GM23248 (cell line): ENCODE data around the gene CHIT1. TPM values are rescaled to one million over a fixed set of nuclear protein-coding genes. Genes with fewer than 3 reads are reported as not detected.

Experiments used
- DNase-seq: peaks from one replicate; pipeline ENCODE4 v3.0.0-alpha.2; 2015
- H2AFZ ChIP-seq: fragments of 200-600 bp; sonication (generic); 2 replicates; pipeline ENCODE4 v1.6.1; 2016; ENCODE audit warnings: antibody characterized with exemption
- H3F3A ChIP-seq: fragments of 200-600 bp; sonication (generic); 2 replicates; pipeline ENCODE4 v1.6.1; 2016; ENCODE audit warnings: mild to moderate bottlenecking, antibody characterized with exemption, mixed run types; ENCODE audit not compliant: insufficient read depth
- H3K27ac ChIP-seq: fragments of 200-600 bp; sonication (generic); 2 replicates; pipeline ENCODE4 v1.5.1; 2016; ENCODE audit warnings: mild to moderate bottlenecking
- H3K27me3 ChIP-seq: fragments of 200-600 bp; sonication (generic); replicated peaks from 2 replicates; pipeline ENCODE4 v1.6.1; 2016; ENCODE audit warnings: mild to moderate bottlenecking; ENCODE audit not compliant: insufficient read depth
- H3K36me3 ChIP-seq: fragments of 200-600 bp; sonication (generic); 2 replicates; pipeline ENCODE4 v1.6.1; 2016; ENCODE audit warnings: low read depth, mild to moderate bottlenecking
- H3K4me1 ChIP-seq: fragments of 200-600 bp; sonication (generic); 2 replicates; pipeline ENCODE4 v1.6.1; 2016; ENCODE audit warnings: mild to moderate bottlenecking; ENCODE audit not compliant: insufficient read depth
- H3K4me2 ChIP-seq: fragments of 200-600 bp; sonication (generic); one replicate; pipeline ENCODE4 v1.6.1; 2016; ENCODE audit warnings: mild to moderate bottlenecking; ENCODE audit not compliant: unreplicated experiment
- H3K4me3 ChIP-seq: fragments of 200-600 bp; sonication (generic); 2 replicates; pipeline ENCODE4 v1.5.1; 2016; ENCODE audit warnings: mild to moderate bottlenecking
- H3K79me2 ChIP-seq: fragments of 200-600 bp; sonication (generic); 2 replicates; pipeline ENCODE4 v1.6.1; 2016; ENCODE audit warnings: mild to moderate bottlenecking; ENCODE audit not compliant: insufficient read depth
- H3K9ac ChIP-seq: fragments of 200-600 bp; sonication (generic); 2 replicates; pipeline ENCODE4 v1.6.1; 2016; ENCODE audit warnings: mild to moderate bottlenecking
- H3K9me2 ChIP-seq: fragments of 200-600 bp; sonication (generic); 2 replicates; pipeline ENCODE4 v1.6.1; 2016; ENCODE audit warnings: mixed run types, mild to moderate bottlenecking, moderate library complexity; ENCODE audit not compliant: insufficient read depth
- H3K9me3 ChIP-seq: fragments of 200-600 bp; sonication (generic); one replicate; pipeline ENCODE4 v1.6.1; 2017; ENCODE audit warnings: low read depth
- H4K20me1 ChIP-seq: fragments of 200-600 bp; sonication (generic); 2 replicates; pipeline ENCODE4 v1.6.0; 2016; ENCODE audit not compliant: insufficient read depth
- EZH2 ChIP-seq: fragments of 200-600 bp; sonication (generic); IDR thresholded peaks from 2 replicates; pipeline ENCODE4 v1.6.1; 2018; ENCODE audit warnings: antibody characterized with exemption, mild to moderate bottlenecking; ENCODE audit not compliant: insufficient read depth, poor library complexity, severe bottlenecking
- EZH2phosphoT487 ChIP-seq: fragments of 200-600 bp; sonication (generic); IDR thresholded peaks from 2 replicates; pipeline ENCODE4 v1.6.1; 2018; ENCODE audit warnings: antibody characterized with exemption, moderate library complexity, mild to moderate bottlenecking, low read depth; ENCODE audit not compliant: insufficient read depth
- WGBS, 2 experiments: methylation state at CpG; one replicate each; pipeline ENCODE4 v1.1.6; 2015 to 2017; ENCODE audit warnings: low lambda C conversion rate in 2 of 2, low coverage in 1 of 2; ENCODE audit errors: missing lambda C conversion rate in 2 of 2; 5-methylcytosine and 5-hydroxymethylcytosine counted together
- in situ Hi-C: fragments of 300-500 bp; cut with MboI; formaldehyde crosslinking; loops from 2 replicates; pipeline ENCODE4 v1.15.0; 2020
- polyA plus RNA-seq: library from polyadenylated mRNA; unstranded; fragments of >200 nt; fragmentation: Nextera tagmentation; extraction: Ambion mirVana; gene quantifications from 2 replicates; pipeline ENCODE4 v1.2.1, GENCODE V29; 2016
- total RNA-seq: library from RNA; depleted of rRNA; stranded (reverse); fragments of >200 nt; shearing (Covaris generic); gene quantifications from 2 replicates; pipeline ENCODE4 v1.2.3, GENCODE V29; 2014

The CHIT1 gene
- total and polyA plus RNA-seq, 2 experiments from 2014 or later, result not detected

DNA sequence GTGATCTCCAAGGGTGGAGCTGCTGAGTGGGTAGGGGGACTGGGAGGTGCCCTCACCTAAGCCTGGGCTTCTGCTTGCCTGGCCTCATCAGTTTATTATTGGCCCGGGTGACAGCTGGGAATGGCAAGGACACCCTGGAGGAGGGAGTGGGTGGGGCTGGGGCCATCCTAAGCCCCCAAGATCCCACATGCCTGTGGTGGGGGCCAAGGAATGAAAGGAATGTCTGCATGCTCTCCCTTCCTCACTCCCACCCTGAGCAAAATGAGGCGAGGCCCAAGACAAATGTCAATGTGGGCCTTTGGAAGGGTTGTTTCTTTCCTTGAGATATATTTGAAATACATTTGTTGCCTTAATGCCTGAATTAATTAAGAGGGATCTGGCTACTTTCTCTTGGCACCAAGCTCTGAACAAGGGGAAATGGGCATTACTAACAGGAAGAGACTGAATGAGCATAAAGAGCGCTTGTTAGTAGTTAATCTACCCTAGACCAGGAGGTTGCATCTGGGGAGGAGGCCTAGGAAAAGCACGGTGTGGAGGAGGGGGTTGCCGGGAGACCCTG is 23.3 kb downstream of the CHIT1 start:
- WGBS, 2 experiments, result 78 to 80% methylated on average over 5 of the region's 5 CpGs

DNA sequence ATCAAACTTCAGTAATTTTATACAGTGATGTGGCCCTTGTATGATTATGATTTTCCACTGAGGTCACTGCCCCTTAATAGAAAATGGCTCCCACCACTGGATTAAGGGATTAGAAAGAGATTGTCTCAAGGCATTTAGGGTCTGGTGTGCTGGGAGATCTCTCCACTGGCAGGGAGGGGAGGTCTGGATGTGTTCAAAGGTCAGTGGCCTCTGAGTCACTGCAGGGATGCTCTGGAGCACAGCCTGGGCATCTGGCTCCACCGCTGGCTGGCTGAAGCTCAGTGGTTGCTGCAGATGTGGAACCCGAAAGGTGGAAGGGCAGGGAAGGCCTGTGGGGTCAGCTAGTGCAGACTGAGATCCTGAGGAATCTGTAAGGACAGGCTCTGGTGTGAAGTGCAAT is 24.7 kb downstream of the CHIT1 start:
- no peaks in the 10 kb centered on the region for H3K36me3 ChIP-seq
- in situ Hi-C loops, result no loop called here
- no peak overlapping the region for H3K9ac ChIP-seq
- WGBS, 2 experiments, result 60 to 64% methylated on average over 2 of the region's 2 CpGs
- no peaks in the 10 kb centered on the region for H3K79me2 ChIP-seq
- H4K20me1 ChIP-seq, result no peaks in the 10 kb centered on the region
- no peak overlapping the region for H3K4me2 ChIP-seq
- no peak for DNase-seq
- peaks cover 28% of the 10 kb centered on the region for H3K4me1 ChIP-seq
- H2AFZ ChIP-seq, result no peak overlapping the region
- no peak for TF ChIP-seq EZH2
- TF ChIP-seq EZH2phosphoT487, result no peak
- H3K27ac ChIP-seq, result no peak overlapping the region
- H3K27me3 ChIP-seq, result no peaks in the 10 kb centered on the region
- no peak overlapping the region for H3K4me3 ChIP-seq
- no peaks in the 10 kb centered on the region for H3K9me3 ChIP-seq
- no peaks in the 10 kb centered on the region for H3K9me2 ChIP-seq
- H3F3A ChIP-seq, result peaks cover 23% of the 10 kb centered on the region

More for the DNA sequence above, 23.3 kb downstream of the CHIT1 start:
- Histone ChIP-seq H3F3A (peaks cover 9% of the 10 kb centered on the region), H3K9ac (no peak overlapping the region), H3K4me1 (peaks cover 14% of the 10 kb centered on the region), H3K27me3 (no peaks in the 10 kb centered on the region), H4K20me1 (no peaks in the 10 kb centered on the region), H3K27ac (no peak overlapping the region), H3K4me2 (no peak overlapping the region), H3K36me3 (no peaks in the 10 kb centered on the region), H3K9me2 (no peaks in the 10 kb centered on the region), H3K9me3 (no peaks in the 10 kb centered on the region), H2AFZ (no peak overlapping the region), H3K79me2 (no peaks in the 10 kb centered on the region), H3K4me3 (no peak overlapping the region)
- no peak for DNase-seq
- no peak for TF ChIP-seq EZH2phosphoT487
- no peak for TF ChIP-seq EZH2
- in situ Hi-C loops, result no loop called here

DNA sequence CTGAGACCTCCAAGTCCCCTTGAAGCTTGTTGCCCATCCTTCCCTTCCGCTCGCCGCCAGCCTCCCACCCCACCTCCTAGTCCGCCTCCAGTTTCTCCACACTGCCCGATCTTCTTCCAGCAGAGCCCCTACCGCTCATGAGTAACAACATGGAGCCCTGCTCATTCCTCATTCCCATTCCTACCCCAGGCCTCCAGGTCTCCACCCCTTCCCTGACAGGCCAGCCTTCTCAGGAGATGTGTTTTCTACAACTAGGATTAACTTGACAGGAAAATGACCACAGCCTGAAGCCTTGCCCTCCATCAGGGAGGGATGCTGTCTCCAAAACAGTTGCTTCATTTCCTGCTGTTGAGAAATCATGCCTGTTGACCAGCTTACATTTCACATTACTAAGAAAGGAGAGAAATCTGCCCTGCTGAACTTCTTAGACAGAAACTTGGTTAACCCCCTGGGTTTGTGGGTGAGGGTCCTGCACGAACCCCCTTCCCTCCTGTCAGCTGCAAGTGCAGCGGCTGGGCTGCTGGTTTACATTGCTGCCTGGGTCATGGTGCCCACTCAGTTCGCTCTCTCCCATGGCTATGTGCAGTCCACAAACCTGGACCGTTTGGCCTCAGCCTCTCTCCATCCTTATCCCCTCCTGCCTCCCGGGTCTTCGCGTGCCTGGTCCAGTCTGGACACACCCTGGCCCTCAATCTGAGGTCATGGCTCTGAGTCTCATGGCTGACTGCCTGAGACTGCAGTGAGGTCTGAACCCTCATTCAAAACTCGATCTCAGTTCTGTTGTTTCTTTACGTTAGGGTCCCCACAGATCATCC is 26.8 kb downstream of the CHIT1 start:
- WGBS, 2 experiments, result 86 to 87% methylated on average over 15 of the region's 15 CpGs
- H3K27ac ChIP-seq, result peak overlapping the region; percentile 65
- H3K27me3 ChIP-seq, result no peaks in the 10 kb centered on the region
- peak overlapping the region; percentile 42 for H3K4me2 ChIP-seq
- peak overlapping the region; percentile 21; the same call in 1 of the 2 replicates for H3K9ac ChIP-seq
- H3K4me1 ChIP-seq, result peaks cover 50% of the 10 kb centered on the region
- no peaks in the 10 kb centered on the region for H3K79me2 ChIP-seq
- no peak overlapping the region for H3K4me3 ChIP-seq
- peak; percentile 85 for DNase-seq
- H3K9me2 ChIP-seq, result no peaks in the 10 kb centered on the region
- H3K9me3 ChIP-seq, result no peaks in the 10 kb centered on the region
- in situ Hi-C loops, result no loop called here
- no peaks in the 10 kb centered on the region for H4K20me1 ChIP-seq
- H3K36me3 ChIP-seq, result no peaks in the 10 kb centered on the region
- TF ChIP-seq EZH2 (no peak), EZH2phosphoT487 (no peak)
- H2AFZ ChIP-seq, result peak overlapping the region; percentile 54
- H3F3A ChIP-seq, result peaks cover 42% of the 10 kb centered on the region

DNA sequence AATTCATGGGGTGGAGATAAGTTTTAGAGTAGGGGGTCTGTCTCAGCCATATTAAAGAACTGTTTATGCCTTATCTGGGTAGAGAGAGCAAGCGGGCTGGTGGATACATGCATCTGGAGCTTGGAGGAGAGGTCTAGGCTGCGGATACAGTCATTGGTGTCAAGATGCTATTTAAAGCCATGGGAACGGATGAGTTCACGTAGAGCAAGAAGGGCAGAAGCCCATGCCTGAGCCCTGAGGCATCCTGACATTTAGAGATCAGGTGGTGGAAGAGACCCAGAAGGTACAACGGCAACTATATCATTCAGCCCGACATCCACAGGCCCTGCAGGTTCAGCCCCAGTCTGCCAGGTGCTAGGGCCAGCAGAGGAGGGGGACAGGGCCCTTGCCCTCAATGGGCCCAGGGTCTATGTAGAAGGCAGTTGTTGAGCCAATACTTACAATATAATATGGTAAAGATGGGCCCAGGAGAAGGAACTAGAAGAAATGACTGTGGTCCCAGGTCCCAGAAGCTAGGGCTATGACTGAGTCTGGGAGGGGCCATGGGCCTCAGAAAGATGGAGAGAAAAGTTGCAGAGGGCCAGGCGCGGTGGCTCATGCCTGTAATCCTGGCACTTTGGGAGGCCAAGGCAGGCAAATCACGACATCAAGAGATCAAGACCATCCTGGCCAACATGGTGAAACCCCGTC is 27.8 kb downstream of the CHIT1 start:
- H3K9me3 ChIP-seq, result no peaks in the 10 kb centered on the region
- H2AFZ ChIP-seq, result no peak overlapping the region
- H3K27me3 ChIP-seq, result no peaks in the 10 kb centered on the region
- no peaks in the 10 kb centered on the region for H3K36me3 ChIP-seq
- whole genome bisulfite sequencing, 2 experiments, result 74% methylated on average over 10 of the region's 10 CpGs
- no peak for TF ChIP-seq EZH2phosphoT487
- no peak for TF ChIP-seq EZH2
- no peaks in the 10 kb centered on the region for H3K79me2 ChIP-seq
- H3K4me2 ChIP-seq, result no peak overlapping the region
- DNase-seq, result no peak
- H3K9ac ChIP-seq, result no peak overlapping the region
- H3K4me3 ChIP-seq, result no peak overlapping the region
- H3K4me1 ChIP-seq, result peaks cover 59% of the 10 kb centered on the region
- H4K20me1 ChIP-seq, result no peaks in the 10 kb centered on the region
- no peaks in the 10 kb centered on the region for H3K9me2 ChIP-seq
- no peak overlapping the region for H3K27ac ChIP-seq
- in situ Hi-C loops, result no loop called here
- peaks cover 51% of the 10 kb centered on the region for H3F3A ChIP-seq
